GM19372 (cell line): Measurements from ENCODE around the gene BPIFA2.
"Not testable (repeated sequence)": the region's sequence is repeated elsewhere in the genome, so short reads cannot be mapped to it uniquely, and the experiment has no call there.

ENCODE experiments used
- ATAC-seq: cut with Tn5 transposase; IDR thresholded peaks from one replicate; pipeline ENCODE4 v1.9.1; 2021; ENCODE audit warnings: mild to moderate bottlenecking, low read depth, moderate library complexity; ENCODE audit not compliant: unreplicated experiment

The BPIFA2 gene

DNA sequence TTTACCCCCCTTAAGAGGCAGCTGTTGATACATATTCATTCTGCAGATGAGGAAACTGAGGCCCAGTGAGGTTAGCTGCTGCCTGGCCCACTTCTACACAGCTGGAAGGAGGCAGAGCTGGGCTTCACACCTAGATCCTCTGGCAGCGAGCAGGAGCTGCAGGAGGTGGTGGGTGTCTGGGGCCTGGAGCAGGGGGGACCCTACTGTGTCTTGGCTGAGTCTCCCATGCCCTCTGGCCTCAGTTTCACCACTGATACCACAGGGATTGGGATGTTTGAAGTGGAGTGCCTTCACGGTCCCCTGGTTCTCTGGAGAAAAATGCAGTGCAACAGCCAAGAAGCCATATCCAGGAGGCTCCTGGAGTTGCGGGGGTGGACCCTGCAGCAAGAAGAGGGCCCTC lies 8.2 kb upstream of the BPIFA2 start:
- ATAC-seq: no peak

DNA sequence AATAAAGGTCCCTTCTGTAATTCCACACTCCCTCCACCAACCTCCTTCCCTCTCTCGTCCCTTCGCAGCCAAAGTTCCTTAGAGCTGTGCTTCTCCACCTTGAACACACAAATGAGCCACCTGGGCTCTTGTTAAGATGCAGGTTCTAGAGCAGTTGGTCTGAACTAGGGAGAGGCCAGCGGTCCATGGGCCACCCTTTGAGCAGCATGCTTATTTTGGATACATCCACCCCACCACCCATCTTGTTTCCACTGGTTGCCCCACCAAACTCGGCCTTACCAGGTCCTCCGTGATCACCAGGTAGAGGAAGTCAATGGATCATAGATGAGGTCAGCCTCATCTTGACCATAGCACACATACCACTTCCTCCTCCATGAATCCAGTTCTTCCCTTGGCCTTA lies 7.3 kb upstream of the BPIFA2 start:
- no peak for ATAC-seq

DNA sequence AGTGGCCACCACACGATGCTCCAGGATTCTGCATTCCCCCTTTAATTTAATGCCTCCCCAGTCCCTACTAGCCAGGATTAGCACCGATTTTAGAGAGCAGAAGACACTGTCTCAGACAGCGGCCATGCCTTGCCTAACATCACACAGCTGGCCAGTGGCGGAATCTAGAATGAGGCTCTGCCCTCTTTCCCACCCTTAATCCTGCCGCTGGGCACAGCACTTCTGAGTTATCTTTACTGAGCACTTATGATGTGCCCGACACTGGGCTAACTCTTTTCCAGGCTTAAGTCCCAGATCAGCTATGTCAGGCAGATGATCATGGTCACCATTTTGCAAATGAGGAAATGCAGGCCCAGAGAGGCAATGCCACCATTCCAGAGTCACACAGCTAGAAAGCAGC lies 5.6 kb upstream of the BPIFA2 start:
- no peak for ATAC-seq

DNA sequence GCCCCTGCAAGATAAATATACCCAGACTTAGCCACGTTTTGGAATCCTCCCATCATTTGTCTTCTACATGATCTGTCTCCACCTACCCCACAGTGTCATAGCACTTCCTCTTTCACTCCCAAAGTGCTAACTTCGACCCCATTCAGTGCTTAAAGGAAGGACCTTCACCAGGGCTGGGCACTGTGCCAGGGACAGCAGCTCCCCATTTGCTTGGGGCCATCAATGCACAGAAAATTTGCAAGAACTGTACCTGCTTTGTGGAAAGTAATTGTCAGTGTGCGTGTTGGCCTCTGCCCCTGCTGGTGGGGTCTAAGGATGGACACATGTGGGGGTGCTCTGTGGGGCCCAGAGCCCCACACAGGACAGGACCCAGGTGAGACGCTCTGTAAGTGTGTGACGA lies 5.2 kb upstream of the BPIFA2 start:
- no peak for ATAC-seq

DNA sequence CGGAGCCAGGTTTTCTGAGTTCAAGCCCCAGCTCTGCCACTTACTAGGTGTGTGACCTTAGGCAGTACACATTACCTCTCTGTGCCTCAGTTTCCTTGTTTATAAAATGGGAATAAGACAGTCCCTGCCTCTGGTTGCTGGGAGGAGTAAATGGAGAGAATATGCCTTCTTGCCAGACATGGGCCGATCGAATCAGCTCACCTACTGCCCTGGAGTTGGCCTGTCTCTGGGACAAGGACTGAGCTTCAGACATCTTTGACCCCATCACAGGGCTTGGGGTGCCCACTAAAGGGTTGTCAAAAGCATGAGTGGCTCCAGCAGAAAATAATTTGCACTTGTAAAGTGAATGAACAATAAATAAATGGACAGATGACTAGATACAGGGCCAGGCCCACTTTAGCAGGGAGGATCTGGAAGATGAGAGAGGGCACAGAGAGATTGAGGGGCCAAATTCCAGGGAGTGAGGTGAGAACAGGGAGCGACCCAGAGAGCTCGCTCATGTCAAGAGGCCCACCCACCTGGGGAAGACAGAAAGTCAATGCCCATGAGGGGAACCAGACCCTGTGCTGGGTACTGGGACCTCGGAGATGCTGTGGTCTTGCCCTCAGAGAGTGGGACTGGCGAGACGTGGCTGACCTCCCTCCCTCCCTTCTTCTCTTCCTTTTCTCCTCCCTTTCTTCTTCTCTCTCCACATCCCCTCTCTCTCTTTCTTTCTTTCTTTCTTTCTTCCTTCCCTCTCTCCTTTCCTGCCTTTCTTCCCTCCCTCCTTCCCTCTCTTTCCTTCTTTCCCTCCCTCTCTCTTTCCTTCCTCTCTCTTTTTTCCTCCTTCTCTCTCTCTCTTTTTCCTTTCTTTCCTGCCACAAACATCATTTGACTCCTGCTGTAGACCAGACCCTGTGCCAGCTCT lies 3.9 kb upstream of the BPIFA2 start:
- ATAC-seq: no peak

DNA sequence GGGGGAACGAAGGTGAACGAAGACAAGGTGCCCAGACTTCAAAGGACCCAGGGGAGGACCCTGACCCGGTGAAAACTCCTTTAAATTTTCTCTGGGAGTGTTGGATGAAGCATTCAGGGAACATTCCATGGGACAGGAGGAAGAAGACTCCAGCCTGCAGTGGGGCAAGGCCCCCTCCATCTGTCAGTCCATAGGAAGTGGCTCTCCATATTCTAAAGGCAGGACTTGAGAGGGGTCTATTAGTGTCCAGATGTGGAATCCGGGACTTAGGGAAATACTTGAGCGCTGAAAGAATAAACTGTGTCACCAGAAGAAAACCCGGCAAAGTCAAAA lies 3.2 kb upstream of the BPIFA2 start:
- ATAC-seq: no peak

DNA sequence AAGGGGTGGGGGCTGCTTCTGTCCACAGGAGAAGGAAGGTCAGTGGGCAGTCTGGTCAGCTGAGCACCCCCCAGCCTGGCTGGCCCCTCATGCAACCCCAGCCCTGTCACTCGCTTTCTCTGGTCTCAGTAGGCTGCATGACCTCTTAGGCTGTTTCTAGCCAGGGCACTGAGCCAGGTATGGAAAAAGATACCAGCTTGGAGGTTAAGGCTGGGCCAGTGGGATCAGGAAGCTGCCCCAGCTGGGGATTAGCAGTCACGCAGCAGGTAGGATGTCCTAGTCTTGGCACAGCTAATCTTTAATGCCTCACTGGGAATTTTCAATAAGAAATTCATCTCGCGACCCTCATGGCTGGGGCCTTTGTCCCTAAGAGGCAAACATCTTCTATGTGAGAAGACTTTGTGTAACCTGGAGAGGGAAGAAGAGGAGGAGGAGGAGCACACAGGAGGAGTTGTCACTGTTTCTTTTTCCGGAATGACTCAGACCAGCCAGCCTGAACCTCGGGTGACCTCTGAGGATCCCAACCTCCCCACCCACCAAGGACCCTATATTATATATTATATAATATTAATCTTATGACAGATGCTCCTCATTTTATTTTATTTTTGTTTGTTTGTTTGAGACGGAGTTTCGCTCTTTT lies 2.4 kb upstream of the BPIFA2 start:
- no peak for ATAC-seq

DNA sequence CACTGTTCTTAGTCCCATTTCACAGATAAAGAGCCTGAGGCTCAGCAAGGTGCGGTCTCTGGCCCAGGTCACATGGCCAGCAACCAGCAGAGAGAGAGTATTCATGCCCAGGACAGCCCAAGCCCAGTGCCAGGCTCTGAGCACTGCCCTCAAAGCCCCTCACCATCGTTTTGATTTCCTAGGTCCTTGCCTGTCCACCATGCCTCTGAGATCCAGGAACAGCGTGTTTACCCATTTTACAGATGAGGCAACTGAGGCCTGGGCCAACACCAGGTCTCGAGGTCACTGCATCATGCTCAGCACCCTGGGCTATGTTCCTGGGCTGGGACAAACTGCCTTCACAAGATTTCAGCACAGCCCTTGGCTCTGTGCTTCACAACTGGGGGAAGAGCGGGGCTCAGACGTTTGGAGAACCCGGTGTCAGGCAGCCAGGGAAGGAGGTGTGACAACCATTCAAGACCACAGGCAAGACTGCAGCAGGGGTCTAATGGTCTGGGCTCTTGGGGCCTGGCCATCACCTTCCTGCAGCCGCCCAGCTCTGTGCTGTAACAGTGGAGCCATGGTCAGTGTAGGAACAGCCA lies 1.3 kb upstream of the BPIFA2 start:
- no peak for ATAC-seq

DNA sequence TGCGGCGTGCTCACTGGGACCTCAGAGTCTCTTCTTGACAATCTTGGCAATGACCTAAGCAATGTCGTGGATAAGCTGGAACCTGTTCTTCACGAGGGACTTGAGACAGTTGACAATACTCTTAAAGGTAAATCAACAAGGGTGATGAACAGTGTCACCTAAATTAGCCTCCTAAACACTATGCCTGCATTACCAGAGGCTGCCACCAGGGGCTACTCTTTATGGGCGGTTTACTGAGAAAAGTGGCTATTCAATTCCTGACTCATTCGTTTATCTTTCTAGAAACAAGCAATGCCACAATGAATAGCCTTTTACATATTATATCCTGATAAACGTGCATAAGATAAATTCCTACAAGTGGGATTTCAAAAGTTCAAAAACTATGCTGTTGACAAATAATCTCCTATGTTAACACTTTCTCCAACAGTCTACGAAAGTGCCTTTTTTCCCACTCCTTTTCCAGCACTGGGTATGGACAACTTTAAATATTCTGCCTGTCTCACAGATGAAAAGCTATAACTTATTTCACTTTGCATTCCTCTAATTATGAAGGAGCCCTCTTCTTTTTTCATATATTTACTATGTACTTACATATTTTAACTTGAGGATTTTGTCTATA lies 1.3 kb downstream of the BPIFA2 start:
- ATAC-seq: no peak

DNA sequence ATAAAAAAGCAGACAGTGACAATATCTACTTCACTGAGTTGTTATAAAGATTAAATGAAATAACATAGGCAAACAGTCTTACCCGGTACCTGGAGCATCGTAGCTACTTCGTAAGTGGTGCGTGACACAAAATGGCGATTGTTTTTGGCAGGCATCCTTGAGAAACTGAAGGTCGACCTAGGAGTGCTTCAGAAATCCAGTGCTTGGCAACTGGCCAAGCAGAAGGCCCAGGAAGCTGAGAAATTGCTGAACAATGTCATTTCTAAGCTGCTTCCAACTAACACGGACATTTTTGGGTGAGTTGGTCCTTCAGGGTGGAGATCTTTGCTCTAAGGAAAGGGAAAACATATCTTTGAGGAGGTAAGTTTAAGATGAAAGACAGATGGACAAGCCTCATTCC lies 4.8 kb downstream of the BPIFA2 start:
- ATAC-seq: no peak

DNA sequence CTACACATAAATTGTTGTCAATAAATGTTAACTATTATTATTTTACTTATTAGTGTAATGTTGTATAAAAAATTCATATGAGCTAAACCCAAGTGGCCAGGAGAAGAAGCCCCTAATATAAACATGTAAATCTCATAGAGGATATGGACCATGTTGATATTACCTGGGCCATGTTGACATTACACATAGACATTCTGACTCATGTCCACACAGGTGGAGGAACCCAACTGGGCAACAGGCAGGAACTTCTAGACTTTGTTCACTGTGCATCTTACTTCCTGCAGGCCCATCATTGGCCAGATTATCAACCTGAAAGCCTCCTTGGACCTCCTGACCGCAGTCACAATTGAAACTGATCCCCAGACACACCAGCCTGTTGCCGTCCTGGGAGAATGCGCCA lies 7.2 kb downstream of the BPIFA2 start:
- no peak for ATAC-seq

DNA sequence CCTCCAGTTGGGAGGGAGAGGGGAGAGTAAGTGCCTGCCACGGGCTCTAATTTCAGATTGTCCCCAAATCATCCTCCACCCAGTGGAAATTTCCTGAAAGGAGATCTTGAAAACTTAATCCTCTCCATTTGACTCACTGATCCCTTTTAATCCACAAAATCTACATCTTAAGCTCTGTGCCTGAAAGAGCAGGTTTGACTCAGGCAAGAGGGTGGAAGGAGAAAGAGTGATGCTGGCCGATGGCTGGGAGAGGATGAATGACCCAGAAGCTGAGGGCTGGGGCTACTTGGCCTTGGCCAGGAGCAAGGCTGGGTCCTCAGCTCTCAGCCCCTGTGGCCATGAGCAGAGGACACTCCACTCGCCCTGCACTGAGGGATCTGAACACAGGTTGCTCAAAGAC lies 8.1 kb downstream of the BPIFA2 start:
- ATAC-seq: no peak

DNA sequence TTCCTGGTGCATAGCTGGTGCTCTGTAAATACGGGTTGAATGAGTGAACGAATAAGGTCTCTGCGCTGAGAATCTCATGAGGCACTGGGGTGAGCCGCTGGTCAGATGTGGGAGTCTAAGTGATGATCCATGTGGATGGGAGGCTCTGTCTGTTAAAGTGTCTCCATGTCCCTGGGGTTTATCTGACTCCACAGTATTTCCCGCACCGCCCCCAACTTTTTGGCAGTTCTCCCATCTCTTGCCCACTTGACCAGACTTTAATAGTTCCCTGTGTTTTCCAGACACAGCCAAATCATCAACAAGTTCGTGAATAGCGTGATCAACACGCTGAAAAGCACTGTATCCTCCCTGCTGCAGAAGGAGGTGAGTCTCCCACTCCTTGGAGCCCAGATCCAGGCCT lies 9.9 kb downstream of the BPIFA2 start:
- ATAC-seq: no peak

DNA sequence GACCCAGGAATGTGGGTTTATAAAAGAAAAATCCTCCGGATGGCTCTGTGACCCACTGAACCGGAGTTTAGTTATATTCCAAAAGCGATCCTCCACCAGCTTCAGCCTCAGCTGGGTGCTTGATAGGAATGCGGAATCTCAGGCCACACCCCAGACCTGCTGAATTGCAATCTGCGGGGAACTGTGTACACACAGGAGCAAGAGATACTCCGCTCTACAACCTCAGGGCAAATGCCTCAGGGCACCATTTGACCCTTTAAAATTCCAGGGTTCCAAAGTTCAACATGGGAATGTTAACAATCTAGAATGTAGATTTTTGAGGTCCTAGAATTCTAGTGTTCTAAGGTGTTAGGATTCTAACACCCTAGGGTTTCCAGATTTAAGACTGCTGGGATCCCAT lies 10.8 kb downstream of the BPIFA2 start:
- no peak for ATAC-seq

DNA sequence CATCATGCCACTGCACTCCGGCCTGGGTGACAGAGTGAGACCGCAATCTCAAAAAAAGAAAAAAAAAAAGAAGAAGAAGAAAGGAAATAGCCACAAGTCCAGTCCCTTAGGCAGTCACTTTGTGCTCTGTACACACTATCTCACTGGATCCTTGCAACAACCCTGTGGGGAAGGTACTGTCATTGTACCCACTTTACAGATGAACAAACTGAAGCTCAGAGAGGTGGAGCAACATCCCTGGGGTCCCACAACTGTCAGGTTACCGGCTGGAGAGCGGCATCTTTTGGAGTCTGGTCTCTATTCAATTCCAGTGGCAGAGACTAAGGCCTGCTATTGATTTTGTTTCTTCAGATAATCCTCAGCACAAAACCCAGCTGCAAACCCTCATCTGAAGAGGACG lies 12.2 kb downstream of the BPIFA2 start:
- ATAC-seq: no peak

DNA sequence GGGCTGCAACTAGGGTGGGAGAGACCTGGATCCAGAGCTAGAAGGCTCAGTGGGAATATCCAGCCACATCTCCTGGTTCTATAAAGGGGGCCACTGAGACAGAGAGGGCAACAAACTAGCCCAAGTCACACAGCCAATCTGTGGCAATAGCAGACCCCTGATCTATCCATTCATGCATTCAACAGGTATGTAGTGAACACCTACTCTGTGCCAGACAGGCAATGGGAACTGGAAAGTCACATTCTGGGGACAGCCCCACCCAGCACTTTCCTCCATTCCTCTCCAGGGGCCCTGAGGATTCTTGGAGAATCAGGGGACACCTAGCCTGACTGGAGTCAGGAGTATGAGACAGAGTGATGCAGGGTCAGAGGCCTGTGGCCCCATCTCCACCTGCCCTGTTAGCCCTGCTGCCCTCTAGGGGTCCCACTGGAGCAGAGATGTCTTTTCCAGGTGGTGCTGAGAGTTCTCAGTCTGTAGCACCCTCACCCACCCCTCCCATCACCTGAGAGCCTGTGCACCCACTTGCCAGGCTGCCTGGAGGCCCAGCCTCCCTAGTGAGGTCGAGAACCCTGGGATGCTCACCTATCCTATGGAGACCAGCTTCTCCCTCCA lies 13.6 kb downstream of the BPIFA2 start:
- no peak for ATAC-seq

DNA sequence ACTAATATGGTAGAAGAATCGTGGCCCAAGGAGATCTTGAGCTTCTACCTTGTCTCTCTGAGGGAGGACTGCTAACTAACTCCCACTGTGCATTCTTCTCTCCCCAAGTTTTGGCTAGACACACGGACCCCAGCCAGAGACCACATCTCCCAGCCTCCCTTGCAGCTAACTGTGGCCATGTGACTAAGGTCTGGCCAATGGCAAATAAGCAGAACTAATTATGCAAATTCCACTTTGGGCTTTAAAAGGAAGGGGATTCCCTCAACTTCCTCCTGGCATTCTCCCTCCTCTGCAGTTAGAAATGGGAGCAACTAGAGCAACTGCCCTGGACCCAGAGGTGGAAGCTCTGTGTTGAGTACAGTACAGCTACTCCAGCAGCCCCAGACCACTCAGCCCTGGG lies 15.4 kb downstream of the BPIFA2 start:
- ATAC-seq: no peak

DNA sequence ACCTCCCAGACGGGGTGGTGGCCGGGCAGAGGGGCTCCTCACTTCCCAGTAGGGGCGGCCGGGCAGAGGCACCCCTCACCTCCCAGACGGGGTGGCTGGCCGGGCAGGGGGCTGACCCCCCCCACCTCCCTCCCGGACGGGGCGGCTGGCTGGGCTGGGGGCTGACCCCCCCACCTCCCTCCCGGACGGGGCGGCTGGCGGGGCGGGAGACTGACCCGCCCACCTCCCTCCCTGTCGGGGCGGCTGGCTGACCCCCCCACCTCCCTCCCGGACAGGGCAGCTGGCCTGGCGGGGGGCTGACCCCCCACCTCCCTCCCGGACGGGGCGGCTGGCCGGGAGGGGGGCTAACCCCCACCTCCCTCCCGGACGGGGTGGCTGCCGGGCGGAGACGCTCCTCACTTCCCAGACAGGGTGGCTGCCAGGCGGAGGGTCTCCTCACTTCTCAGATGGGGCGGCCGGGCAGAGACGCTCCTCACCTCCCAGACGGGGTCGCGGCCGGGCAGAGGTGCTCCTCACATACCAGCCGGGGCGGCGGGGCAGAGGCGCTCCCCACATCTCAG lies 17.2 kb downstream of the BPIFA2 start:
- not testable (repeated sequence) for ATAC-seq

DNA sequence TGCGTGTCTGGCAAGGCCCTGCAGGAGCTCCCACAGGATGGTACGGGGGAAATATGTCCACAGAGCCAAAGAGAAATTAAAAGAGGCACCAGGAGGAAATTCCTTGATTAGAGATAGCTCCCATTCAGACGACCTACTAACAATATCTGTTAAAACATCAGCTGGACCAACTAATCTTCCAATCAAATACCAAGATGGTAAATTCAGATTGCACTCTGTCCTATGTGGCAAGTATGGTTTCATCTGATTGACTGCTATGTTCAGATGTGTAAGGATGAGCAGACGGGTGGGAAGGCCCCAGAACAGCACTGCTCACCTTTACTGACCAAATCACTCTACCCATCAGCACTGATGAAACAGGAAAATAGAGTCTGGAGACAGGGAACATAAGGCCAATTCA lies 19.5 kb downstream of the BPIFA2 start:
- no peak for ATAC-seq

DNA sequence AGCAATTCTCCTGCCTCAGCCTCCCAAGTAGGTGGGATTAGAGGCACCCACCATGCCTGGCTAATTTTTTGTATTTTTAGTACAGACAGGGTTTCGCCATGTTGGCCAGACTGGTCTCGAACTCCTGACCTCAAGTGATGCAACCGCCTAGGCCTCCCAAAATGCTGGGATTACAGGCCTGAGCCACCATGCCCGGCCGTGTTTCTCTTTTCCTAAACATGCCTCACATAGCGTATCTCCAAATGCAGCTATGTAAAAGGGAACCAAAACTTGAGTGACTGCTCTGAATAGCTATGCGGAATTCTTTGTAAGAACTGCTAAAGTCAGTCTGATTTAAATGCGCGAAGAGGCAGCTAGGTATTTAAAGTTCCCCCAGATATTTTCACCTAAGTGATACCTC lies 20.5 kb downstream of the BPIFA2 start:
- ATAC-seq: no peak

DNA sequence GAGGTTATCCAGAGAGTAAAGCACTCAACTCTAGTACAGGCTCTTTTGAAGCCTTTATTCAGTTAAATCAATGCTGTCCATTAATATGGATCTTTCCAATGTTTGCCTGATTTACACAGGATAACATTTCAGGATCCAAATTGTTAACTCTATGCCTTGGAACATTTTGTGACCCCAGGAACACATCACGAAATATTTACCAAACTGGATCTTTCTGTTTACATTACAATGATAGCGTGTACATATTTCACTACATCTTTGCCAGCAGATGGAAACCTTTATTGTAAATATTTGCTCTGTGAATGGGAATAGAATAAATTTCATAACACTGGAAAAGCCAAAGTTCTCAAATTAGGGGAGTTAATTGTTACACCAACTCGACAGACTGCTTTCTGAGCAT lies 23.5 kb downstream of the BPIFA2 start:
- no peak for ATAC-seq
